ENCODE results near the gene NDUFS2.

DNA sequence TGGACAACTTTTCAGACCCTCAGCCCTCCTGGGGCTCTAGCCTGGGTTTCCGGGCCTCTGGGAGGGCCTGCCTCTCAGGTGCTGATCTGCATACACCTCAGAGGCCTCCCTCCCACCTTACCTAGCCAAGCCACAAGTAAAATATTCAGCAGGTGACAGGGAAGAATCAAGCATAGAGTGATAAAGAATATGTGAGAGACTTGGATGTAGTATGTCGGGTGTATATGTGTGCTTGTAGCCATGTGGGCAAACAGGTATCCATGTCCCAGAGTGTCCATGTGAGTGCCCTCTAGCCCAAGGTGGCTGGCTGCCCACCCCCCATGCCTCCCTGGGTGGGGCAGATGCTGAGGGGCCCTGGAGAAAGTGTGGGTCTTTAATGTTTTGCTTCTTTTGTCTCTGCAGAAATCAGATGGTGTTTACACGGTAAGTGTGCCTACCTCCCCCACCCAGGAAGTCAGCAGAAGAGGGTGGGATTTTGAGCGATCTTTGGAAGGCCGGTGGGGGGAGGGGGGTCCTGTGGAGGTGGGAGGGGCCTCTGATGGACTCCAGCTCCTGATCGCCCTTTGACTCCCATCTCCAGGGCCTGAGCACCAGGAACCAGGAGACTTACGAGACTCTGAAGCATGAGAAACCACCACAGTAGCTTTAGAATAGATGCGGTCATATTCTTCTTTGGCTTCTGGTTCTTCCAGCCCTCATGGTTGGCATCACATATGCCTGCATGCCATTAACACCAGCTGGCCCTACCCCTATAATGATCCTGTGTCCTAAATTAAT, 16.3 kb downstream of the NDUFS2 start:
- TF ChIP-seq ZNF274 (IDR thresholded peaks at IDR 0.05; ENCODE audit: low read depth, low read length): no peak
- TF ChIP-seq YY1 (IDR thresholded peaks at IDR 0.05; ENCODE audit: insufficient read depth, insufficient read length): no peak
